D721Med (cell line): Measurements from ENCODE around the gene FAM184B.

Experiments used
- DNase-seq: peaks from one replicate; pipeline ENCODE4 v3.0.0; 2011; ENCODE audit warnings: low spot score; ENCODE audit not compliant: insufficient read length
- FAIRE-seq: peaks from 2 replicates; lab custom pipeline; 2011; peaks lifted over from hg19 to GRCh38; lab: Jason Lieb, UNC
- CTCF ChIP-seq: IDR thresholded peaks from 2 replicates; pipeline ENCODE4 v1.5.1; 2012; ENCODE audit warnings: mild to moderate bottlenecking, control low read depth; ENCODE audit not compliant: insufficient read depth; ENCODE audit errors: missing control alignments

Gene FAM184B

DNA sequence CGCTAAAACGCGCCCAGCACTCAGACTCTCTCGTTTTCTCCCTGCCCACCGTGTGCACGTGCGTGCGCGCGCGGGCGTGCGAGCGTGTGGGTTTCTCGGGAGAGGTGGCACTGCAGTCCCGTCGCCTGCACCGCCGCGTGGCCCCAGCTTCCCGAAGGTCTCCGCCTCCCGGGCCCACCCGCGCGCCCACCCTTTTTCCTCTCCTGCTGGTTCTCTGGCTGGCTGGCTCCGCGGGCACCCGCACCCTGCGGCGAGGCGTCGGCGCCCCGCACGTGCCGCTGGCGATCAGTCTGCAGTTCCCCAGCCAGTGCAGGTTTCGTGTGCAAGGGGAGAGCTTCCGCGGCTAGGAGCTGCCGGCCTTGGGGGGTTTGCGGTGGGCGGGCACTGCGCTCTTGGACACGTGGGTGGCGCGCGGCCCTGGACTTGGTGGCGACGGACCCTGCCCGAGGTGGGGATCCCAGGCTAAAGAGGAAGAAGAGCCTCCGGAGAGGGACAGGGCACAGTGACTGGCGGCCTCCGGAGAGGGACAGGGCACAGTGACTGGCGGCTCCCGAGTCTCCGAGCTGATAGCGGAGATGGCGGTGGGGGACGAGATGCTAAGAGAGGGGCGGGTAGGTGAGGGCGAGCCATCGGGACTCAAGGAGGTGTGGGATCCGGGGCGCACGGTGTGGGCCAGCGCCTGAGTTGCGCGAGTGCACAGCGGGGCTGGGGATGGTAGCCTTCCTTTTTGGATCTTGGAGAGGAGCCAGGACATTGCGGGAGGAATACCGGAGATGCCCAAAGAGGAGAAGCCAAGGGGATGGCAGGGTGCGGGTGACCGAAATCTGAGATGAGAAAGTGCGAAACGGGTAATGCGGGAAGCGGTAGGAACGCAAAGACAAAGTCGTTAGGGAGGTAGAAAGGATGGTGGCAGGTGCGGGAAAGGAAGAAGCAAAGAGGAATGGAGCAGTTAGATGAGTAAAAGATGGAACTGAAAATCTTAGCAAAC is at the start of gene FAM184B:
Gene FAM184B (minus strand): TSS at position 322 of the 988 bp plus-strand sequence. CDS start 322 bp downstream, outside the sequence.
- FAIRE-seq: no peak
- no peak for DNase-seq
- no peak for TF ChIP-seq CTCF

DNA sequence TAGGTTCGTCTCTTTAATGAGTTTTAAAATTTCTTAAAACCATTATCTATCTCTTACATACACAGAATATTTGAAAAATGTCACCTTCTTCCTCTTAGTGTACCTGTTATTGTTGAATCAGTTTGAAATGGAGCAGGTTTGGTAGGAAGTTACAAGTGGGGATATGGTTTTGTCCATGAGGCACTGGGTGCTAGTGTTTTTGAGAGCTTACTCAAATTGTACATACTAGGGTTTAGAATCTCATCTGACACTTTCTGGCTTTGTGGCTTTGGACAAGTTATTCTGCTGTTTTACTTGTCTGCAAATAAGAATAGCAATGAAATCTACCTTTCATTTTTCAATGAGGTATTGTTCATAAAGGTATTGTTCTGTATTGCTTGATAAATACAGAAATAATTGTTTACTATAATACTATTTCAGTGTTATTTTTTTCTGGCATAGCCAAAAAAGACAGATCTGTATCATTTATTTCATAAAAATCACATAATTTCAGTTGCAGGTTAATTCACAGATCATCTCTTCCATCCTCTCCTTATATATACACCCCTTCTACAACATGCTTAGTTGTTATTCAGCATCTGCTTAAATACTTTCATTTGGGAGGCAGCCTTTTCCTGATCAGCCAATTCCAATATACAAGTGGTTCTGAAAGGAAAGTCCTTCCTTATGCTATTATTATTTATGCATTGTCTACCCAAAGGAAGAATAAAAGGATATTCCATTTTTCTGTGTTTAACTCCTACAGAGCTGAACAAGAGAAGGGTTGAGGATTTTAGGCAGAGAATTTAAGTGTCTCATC is 42.6 kb upstream of the FAM184B start:
- FAIRE-seq: no peak
- no peak for DNase-seq
- no peak for TF ChIP-seq CTCF

- TF ChIP-seq CTCF: peak; percentile 63
- DNase-seq (no peak), FAIRE-seq (peak; percentile 82)
Observed at GRCh38 chr4:17817027-17817426, 35.6 kb upstream of the FAM184B start.

GRCh38 chr4:17816142-17816541 is 34.7 kb upstream of the FAM184B start:
- no peak for FAIRE-seq

DNA sequence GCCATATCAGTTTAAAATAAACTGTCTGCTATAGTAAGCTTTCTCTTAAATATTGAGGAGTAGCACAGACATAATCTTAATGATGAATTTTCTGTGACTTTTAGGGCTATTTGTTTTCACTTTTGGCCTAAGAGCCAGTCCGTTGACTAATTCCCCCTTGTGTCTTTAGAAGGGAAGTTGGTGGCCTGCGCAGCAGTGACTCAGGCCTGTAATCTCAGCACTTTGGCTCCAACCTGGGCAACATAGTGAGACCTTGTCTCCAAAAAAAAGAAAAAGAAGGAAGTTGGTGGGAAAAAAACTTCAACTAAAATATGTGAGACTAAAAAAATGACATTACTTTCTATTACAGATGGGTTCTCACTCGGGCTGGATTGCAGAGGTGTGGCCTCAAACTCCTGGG is 32.7 kb upstream of the FAM184B start:
- no peak for FAIRE-seq
- DNase-seq: no peak
- no peak for TF ChIP-seq CTCF

More at GRCh38 chr4:17816142-17816541, 34.7 kb upstream of the FAM184B start:
- DNase-seq: no peak
- no peak for TF ChIP-seq CTCF

- no peak for TF ChIP-seq CTCF
- FAIRE-seq: no peak
- no peak for DNase-seq
Observed at GRCh38 chr4:17812801-17813200, 31.4 kb upstream of the FAM184B start.
